NCI-H2196 (cell line): ENCODE data around the gene TMCC3.
"Not testable (repeated sequence)": the region's sequence is repeated elsewhere in the genome, so short reads cannot be mapped to it uniquely, and the experiment has no call there.

Experiments
- DNase-seq: peaks from one replicate; lab custom pipeline; 2025; ENCODE audit not compliant: unreplicated experiment; lab: John Stamatoyannopoulos, UW

TMCC3 gene

GRCh38 chr12:94650143-94651056 lies at the start of gene TMCC3:
Gene TMCC3, minus strand, starts transcription at chr12:94650557. Its CDS starts 127 bp downstream, at chr12:94650430.
- DNase-seq: peak; percentile 64

- no peak for DNase-seq
These were observed 49.4 kb upstream of the TMCC3 start for GRCh38 chr12:94699801-94700200.

DNA sequence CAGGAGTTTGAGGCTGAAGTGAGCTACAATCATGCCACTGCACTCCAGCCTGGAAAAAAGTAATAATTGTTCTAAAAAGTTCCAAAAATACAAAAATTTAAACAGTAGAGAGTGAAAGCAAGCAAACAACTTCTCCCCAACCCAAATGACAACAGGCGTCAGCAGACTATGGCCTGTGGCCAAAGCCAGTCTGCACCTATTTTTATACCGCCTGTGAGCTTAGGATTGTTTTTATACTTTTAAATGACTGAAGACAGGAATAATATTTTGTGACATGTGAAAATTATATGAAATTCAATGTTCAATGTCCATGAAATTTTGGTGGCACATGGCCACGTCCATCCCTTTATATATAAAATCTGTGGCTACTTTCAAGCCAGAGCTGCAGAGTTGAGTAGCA lies 48.2 kb upstream of the TMCC3 start:
- DNase-seq: no peak

DNA sequence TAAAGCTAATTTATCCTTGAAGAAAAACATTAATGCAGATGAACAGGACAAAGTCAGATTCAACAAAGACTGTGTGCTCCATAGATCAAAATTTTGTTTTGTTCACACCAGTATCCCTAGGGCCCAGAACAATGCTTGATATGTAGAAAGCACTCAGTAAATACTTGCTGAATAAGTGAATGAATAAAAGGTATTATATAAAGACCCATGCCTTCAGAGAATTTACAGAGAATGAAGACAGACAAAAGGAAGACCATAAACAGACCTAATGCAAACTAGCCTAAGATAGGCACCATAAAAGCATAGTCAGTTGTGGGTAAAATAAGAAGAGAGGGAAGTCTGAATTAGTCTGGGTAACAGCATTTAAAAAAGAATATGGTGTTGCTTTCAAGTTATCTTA lies 47.3 kb upstream of the TMCC3 start:
- DNase-seq: no peak

DNA sequence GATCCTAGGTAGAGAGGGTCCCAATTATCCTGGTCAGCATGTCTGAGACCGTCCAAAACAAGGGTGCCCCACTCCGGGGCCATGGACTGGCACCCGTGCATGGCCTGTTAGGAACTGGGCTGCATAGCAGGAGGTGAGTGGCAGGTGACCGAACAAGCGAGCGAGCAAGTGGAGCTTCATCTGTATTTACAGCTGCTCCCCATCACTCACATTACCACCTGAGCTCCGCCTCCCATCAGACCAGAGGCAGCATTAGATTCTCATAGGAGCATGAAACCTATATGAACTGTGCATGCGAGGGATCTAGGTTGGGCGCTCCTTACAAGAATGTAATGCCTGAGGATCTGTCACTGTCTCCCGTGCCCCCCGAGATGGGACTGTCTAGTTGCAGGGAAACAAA lies 44.4 kb upstream of the TMCC3 start:
- DNase-seq: no peak

GRCh38 chr12:94692826-94693225 lies 42.5 kb upstream of the TMCC3 start:
- DNase-seq: not testable (repeated sequence)

GRCh38 chr12:94690198-94690771 lies 39.9 kb upstream of the TMCC3 start:
- DNase-seq: no peak

- DNase-seq: no peak
These were observed 39.3 kb upstream of the TMCC3 start for GRCh38 chr12:94689646-94690036.

DNA sequence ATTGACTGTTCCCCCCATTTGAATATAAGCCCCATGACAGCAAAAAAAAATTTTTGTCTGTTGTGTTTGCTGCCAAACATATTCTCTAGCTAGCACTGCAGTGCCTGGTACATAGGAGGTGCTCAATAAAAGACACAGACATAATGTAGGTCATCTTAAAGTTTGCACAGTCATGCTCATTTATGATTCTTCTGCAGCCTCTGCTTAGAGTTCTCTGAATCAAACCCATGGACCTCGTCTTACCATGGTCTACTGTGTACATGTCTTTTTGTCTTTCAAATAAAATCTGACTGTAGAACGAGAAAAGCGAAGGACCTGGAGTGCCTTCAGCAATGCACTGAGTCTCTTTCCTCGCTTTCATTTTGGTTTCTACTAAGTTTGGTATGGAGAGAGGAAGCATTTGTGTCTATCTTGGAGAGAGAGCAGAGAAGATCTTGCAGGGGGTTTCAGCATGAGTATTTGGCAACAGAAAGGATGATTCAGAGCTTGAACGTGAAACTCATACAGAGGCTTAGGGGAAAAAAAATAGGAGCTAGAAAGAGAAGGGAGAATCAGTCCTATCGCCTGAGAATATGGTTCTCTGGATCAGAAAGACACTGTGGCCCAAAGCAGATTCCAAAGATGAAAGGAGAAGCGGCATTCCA lies 38.8 kb upstream of the TMCC3 start:
- no peak for DNase-seq

GRCh38 chr12:94687891-94688290 lies 37.5 kb upstream of the TMCC3 start:
- DNase-seq: no peak

- peak; percentile 13 for DNase-seq
These were observed 36.7 kb upstream of the TMCC3 start for GRCh38 chr12:94686834-94687628.

GRCh38 chr12:94684416-94685142 lies 34.2 kb upstream of the TMCC3 start:
- DNase-seq: no peak

GRCh38 chr12:94679554-94680195 lies 29.3 kb upstream of the TMCC3 start:
- no peak for DNase-seq

DNA sequence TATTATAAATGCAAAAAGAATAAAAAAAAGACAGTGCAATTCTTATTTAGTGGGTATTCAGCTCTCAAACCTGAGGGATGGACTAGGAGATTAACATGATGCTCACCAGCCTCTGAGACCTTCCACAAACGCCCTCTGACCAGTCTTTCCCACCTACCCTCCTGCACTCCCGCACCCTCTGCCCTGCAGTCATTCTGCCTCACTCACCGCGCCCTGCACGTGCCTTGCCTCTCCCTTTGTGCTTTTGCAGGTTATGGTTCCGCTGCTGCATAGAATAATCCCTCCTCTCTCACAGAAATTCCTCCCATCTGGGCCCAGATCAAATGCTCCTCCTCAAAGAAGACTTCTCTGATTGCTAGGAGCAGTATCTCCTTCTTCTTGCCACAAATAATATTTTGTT lies 28.5 kb upstream of the TMCC3 start:
- no peak for DNase-seq

DNA sequence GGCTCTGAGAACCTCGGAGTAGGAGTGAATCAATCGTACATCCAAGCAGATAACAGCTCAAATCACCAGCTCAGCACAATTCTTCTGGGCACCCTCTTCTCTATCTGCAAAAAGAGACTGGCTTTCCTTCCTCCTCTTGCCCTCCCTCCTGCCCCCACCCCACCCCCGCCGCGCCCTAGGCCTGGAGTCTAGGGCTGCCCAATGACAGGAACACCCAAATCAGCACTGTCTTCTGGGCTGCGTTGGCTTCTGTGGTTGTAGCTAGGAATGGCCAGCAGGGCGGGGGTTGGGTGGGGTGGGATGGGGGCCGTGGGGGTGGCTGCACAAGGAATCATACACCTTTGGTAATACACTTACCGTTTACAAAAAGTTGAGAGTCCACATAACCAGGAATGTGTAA lies 28.0 kb upstream of the TMCC3 start:
- DNase-seq: no peak

DNA sequence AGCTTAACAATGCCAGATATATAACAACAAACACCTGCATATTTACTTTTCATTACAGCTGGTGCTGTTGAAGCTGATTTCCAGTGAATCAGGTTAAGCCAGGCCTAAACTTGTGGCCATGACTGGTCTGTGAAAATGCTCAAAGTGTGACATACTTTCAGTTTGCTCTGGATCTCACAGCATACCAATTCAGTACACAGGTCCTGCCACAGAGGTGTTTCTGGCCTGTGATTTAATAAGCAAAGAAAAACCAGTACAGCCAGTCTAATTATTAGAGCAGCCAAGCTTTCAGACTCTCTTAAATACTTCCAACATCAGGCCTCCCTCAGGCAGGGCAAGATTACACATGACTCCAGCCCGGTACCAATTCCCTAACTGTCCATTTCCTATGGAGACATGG lies 27.4 kb upstream of the TMCC3 start:
- no peak for DNase-seq

DNA sequence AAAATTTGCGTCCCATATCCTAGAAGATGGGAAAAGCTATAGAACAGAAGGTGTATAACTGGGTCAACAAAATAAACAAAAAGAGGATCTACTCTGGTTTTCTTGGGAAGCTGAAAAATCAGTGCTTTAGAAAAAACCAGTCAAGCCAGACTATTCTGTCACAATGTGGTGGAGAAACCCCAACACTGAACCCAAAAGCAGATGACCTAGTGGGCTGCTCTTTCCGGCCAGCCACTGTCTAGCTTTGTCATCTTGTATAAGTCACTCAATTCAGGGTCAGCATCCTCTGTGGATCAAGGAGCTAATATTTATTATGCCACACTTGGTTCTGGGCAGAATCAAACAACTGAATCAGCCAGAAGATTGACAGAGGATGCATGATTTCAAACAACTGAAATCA lies 26.6 kb upstream of the TMCC3 start:
- no peak for DNase-seq

- no peak for DNase-seq
These were observed 25.8 kb upstream of the TMCC3 start for GRCh38 chr12:94676031-94676641.

GRCh38 chr12:94674835-94675234 lies 24.5 kb upstream of the TMCC3 start:
- DNase-seq: no peak

DNA sequence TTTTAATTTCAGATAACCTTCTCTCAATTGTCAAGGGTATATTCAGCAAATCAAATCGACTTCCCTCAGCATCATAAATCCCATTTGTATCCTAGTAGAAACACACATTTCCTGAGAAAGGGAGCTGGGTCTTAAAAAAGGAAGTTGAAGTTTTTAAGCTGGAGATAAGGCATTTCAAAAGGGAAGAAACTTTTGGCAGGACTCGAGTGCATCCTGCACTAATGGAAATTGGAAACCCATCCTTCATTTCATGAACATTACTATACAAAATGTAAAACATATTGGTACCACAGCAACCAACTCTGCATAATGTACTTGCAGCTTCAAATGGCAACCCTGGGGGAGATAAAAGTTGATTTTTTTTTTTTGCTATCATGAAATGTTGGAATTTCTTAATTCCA lies 23.7 kb upstream of the TMCC3 start:
- no peak for DNase-seq
